Amniotic stem cell (primary cell): ENCODE data around the gene CLSTN2.

Source experiments
- DNase-seq: peaks from one replicate; lab custom pipeline; 2025; lab: John Stamatoyannopoulos, UW

CLSTN2 gene

GRCh38 chr3:140455521-140456214 is 520.7 kb downstream of the CLSTN2 start:
- DNase-seq, result no peak

GRCh38 chr3:140456974-140457373 is 522.0 kb downstream of the CLSTN2 start:
- no peak for DNase-seq

GRCh38 chr3:140459462-140459861 is 524.5 kb downstream of the CLSTN2 start:
- no peak for DNase-seq

GRCh38 chr3:140461250-140461649 is 526.3 kb downstream of the CLSTN2 start:
- no peak for DNase-seq

- no peak for DNase-seq
Observed at GRCh38 chr3:140463355-140463754, 528.4 kb downstream of the CLSTN2 start.

GRCh38 chr3:140465988-140466387 is 531.0 kb downstream of the CLSTN2 start:
- no peak for DNase-seq

GRCh38 chr3:140466535-140466934 is 531.5 kb downstream of the CLSTN2 start:
- DNase-seq, result no peak

- DNase-seq, result no peak
Observed at GRCh38 chr3:140467104-140467577, 532.2 kb downstream of the CLSTN2 start.

- DNase-seq, result no peak
Observed at GRCh38 chr3:140467796-140468315, 532.9 kb downstream of the CLSTN2 start.

- DNase-seq, result no peak
Observed at GRCh38 chr3:140468407-140468806, 533.4 kb downstream of the CLSTN2 start.

- DNase-seq, result no peak
Observed at GRCh38 chr3:140469491-140469890, 534.5 kb downstream of the CLSTN2 start.

GRCh38 chr3:140470211-140470610 is 535.2 kb downstream of the CLSTN2 start:
- DNase-seq, result no peak

- DNase-seq, result no peak
Observed at GRCh38 chr3:140470962-140471361, 536.0 kb downstream of the CLSTN2 start.

- no peak for DNase-seq
Observed at GRCh38 chr3:140472306-140473020, 537.5 kb downstream of the CLSTN2 start.

- DNase-seq, result no peak
Observed at GRCh38 chr3:140487566-140487965, 552.6 kb downstream of the CLSTN2 start.

GRCh38 chr3:140493271-140493670 is 558.3 kb downstream of the CLSTN2 start:
- DNase-seq, result no peak

- DNase-seq, result no peak
Observed at GRCh38 chr3:140494970-140495369, 560.0 kb downstream of the CLSTN2 start.

GRCh38 chr3:140497331-140497730 is 562.3 kb downstream of the CLSTN2 start:
- no peak for DNase-seq

- DNase-seq, result no peak
Observed at GRCh38 chr3:140499114-140499757, 564.3 kb downstream of the CLSTN2 start.

GRCh38 chr3:140500473-140500872 is 565.5 kb downstream of the CLSTN2 start:
- no peak for DNase-seq

- DNase-seq, result no peak
Observed at GRCh38 chr3:140501061-140501769, 566.2 kb downstream of the CLSTN2 start.

GRCh38 chr3:140501770-140502364 is 566.9 kb downstream of the CLSTN2 start:
- DNase-seq, result no peak
